H1 (cell line): Measurements from ENCODE around the gene GAK. TPM values are rescaled to one million over a fixed set of nuclear protein-coding genes. Genes with fewer than 3 reads are reported as not detected.

Experiments
- CTCF ChIA-PET: fragments of 300-600 bp; sonication (Branson Sonifier 250); formaldehyde crosslinking; loops from one replicate; lab custom pipeline; 2021; ENCODE audit not compliant: partially characterized antibody; lab: Charles Lee
- POLR2A ChIA-PET: fragments of 300-600 bp; sonication (Branson Sonifier 250); formaldehyde crosslinking; loops from one replicate; lab custom pipeline; 2021; ENCODE audit warnings: inconsistent platforms; ENCODE audit not compliant: partially characterized antibody; lab: Charles Lee
- DNase-seq, 2 experiments: peaks; one replicate each; pipeline versions ENCODE4 v3.0.0 to v3.0.0-alpha.2; 2010 to 2022; ENCODE audit warnings: low spot score in 2 of 2, low read depth in 1 of 2, mixed read lengths in 1 of 2
- FAIRE-seq: peaks from 2 replicates; lab custom pipeline; 2011; peaks lifted over from hg19 to GRCh38; lab: Jason Lieb, UNC
- H2AFZ ChIP-seq: 2 replicates; pipeline ENCODE4 v1.8.1; 2012; ENCODE audit warnings: low read length, inconsistent platforms
- H2AK5ac ChIP-seq: 2 replicates; pipeline ENCODE4 v1.6.1; 2013; ENCODE audit warnings: low read depth, low read length
- H2BK120ac ChIP-seq: replicated peaks from 2 replicates; pipeline ENCODE3; 2013; ENCODE audit warnings: low read depth, low read length, inconsistent platforms
- H2BK12ac ChIP-seq: 2 replicates; pipeline ENCODE4 v1.6.1; 2013; ENCODE audit warnings: low read depth, low read length
- H2BK15ac ChIP-seq: 2 replicates; pipeline ENCODE4 v1.6.1; 2013; ENCODE audit warnings: low read length
- H2BK20ac ChIP-seq: 2 replicates; pipeline ENCODE4 v1.6.1; 2013; ENCODE audit warnings: low read length
- H2BK5ac ChIP-seq: 2 replicates; pipeline ENCODE4 v1.6.1; 2013; ENCODE audit warnings: low read depth, low read length
- H3K14ac ChIP-seq: 2 replicates; pipeline ENCODE4 v1.6.1; 2013; ENCODE audit warnings: inconsistent platforms; ENCODE audit not compliant: insufficient read length
- H3K18ac ChIP-seq: 2 replicates; pipeline ENCODE4 v1.6.1; 2013; ENCODE audit warnings: low read length; ENCODE audit errors: extremely low read depth
- H3K23ac ChIP-seq: 2 replicates; pipeline ENCODE4 v1.6.1; 2013; ENCODE audit warnings: inconsistent platforms; ENCODE audit not compliant: insufficient read length
- H3K23me2 ChIP-seq: 2 replicates; pipeline ENCODE4 v1.6.1; 2013; ENCODE audit warnings: low read depth, low read length
- H3K27ac ChIP-seq: 2 replicates; pipeline ENCODE4 v1.6.1; 2011; ENCODE audit warnings: low read depth, low read length, inconsistent platforms
- H3K27me3 ChIP-seq, 4 experiments: replicated peaks in 1 of 4; 1 replicate in 1 of 4; 2 replicates in 3 of 4; pipeline versions ENCODE4 v1.6.1 to v1.8.1; 2011 to 2013; ENCODE audit warnings: low read length in 3 of 4, mild to moderate bottlenecking in 3 of 4, inconsistent platforms in 2 of 4, mixed read lengths in 2 of 4, moderate library complexity in 1 of 4; ENCODE audit not compliant: control insufficient read depth in 3 of 4, insufficient read depth in 3 of 4; ENCODE audit errors: extremely low read depth in 1 of 4
- H3K36me3 ChIP-seq, 4 experiments: 2 replicates each; pipeline versions ENCODE4 v1.6.1 to v1.8.1; 2011 to 2013; ENCODE audit warnings: mild to moderate bottlenecking in 4 of 4, low read length in 3 of 4, moderate library complexity in 2 of 4, control low read depth in 1 of 4, inconsistent platforms in 1 of 4; ENCODE audit not compliant: insufficient read depth in 4 of 4, control insufficient read depth in 2 of 4
- H3K4ac ChIP-seq: replicated peaks from 2 replicates; pipeline ENCODE3; 2013; ENCODE audit warnings: low read length, low read depth, mixed read lengths, inconsistent platforms; ENCODE audit not compliant: insufficient read length
- H3K4me1 ChIP-seq, 4 experiments: replicated peaks in 1 of 4; 1 replicate in 1 of 4; 2 replicates in 3 of 4; pipeline versions ENCODE4 v1.6.1 to v1.8.1; 2011 to 2013; ENCODE audit warnings: low read length in 3 of 4, inconsistent platforms in 2 of 4, mixed read lengths in 1 of 4; ENCODE audit not compliant: insufficient read depth in 4 of 4, control insufficient read depth in 3 of 4
- H3K4me2 ChIP-seq, 2 experiments: 2 replicates each; pipeline versions ENCODE4 v1.6.1 to v1.8.1; 2011 to 2013; ENCODE audit warnings: low read depth in 2 of 2, low read length in 2 of 2, control low read depth in 1 of 2, inconsistent platforms in 1 of 2, mild to moderate bottlenecking in 1 of 2; ENCODE audit not compliant: insufficient read depth in 1 of 2
- H3K4me3 ChIP-seq, 4 experiments: fragments of 200-600, 300-600 bp in 1 of 4; sonication (generic), shearing (Covaris generic), sonication (Bioruptor Twin) in 1 of 4; 2 replicates each; pipeline versions ENCODE4 v1.5.1 to v1.8.1; 2011 to 2016; ENCODE audit warnings: low read length in 4 of 4, low read depth in 3 of 4, control low read depth in 2 of 4, inconsistent platforms in 2 of 4, mild to moderate bottlenecking in 2 of 4, mixed read lengths in 1 of 4, moderate library complexity in 1 of 4; ENCODE audit not compliant: insufficient read depth in 2 of 4; ENCODE audit errors: extremely low read depth in 1 of 4
- H3K56ac ChIP-seq: replicated peaks from 2 replicates; pipeline ENCODE3; 2013; ENCODE audit warnings: low read depth, mild to moderate bottlenecking, mixed read lengths, low read length, inconsistent platforms; ENCODE audit not compliant: insufficient read length
- H3K79me1 ChIP-seq: 2 replicates; pipeline ENCODE4 v1.6.1; 2013; ENCODE audit warnings: low read depth, low read length, control low read depth
- H3K79me2 ChIP-seq, 2 experiments: 2 replicates each; pipeline versions ENCODE4 v1.6.1 to v1.8.1; 2012 to 2013; ENCODE audit warnings: low read length in 2 of 2, mild to moderate bottlenecking in 2 of 2, inconsistent platforms in 1 of 2; ENCODE audit not compliant: insufficient read depth in 2 of 2, control insufficient read depth in 1 of 2
- H3K9ac ChIP-seq, 4 experiments: replicated peaks in 1 of 4; 1 replicate in 1 of 4; 2 replicates in 3 of 4; pipeline versions ENCODE4 v1.6.1 to v1.8.1; 2011 to 2013; ENCODE audit warnings: low read depth in 3 of 4, low read length in 3 of 4, control low read depth in 2 of 4, mild to moderate bottlenecking in 2 of 4, moderate library complexity in 2 of 4, inconsistent platforms in 1 of 4; ENCODE audit errors: extremely low read depth in 1 of 4
- H3K9me3 ChIP-seq, 2 experiments: 2 replicates each; pipeline versions ENCODE4 v1.6.1 to v1.8.1; 2012 to 2013; ENCODE audit warnings: mild to moderate bottlenecking in 2 of 2, moderate library complexity in 2 of 2, control low read depth in 1 of 2, inconsistent platforms in 1 of 2, low read depth in 1 of 2, low read length in 1 of 2, mixed read lengths in 1 of 2; ENCODE audit not compliant: insufficient read depth in 2 of 2
- H4K20me1 ChIP-seq, 2 experiments: replicated peaks in 1 of 2; 2 replicates each; pipeline versions ENCODE3 to v1.8.1; 2011 to 2013; ENCODE audit warnings: inconsistent platforms in 2 of 2, low read length in 2 of 2, mild to moderate bottlenecking in 1 of 2; ENCODE audit not compliant: insufficient read depth in 2 of 2, control insufficient read depth in 1 of 2
- H4K5ac ChIP-seq: 2 replicates; pipeline ENCODE4 v1.6.1; 2013; ENCODE audit warnings: low read length, low read depth, mixed read lengths, inconsistent platforms; ENCODE audit not compliant: insufficient read length
- H4K8ac ChIP-seq: 2 replicates; pipeline ENCODE4 v1.8.0; 2013; ENCODE audit warnings: mild to moderate bottlenecking, moderate library complexity, low read length, inconsistent platforms; ENCODE audit not compliant: insufficient read depth; ENCODE audit errors: extremely low read depth
- H4K91ac ChIP-seq: replicated peaks from 2 replicates; pipeline ENCODE3; 2013; ENCODE audit warnings: low read length, mixed read lengths, inconsistent platforms; ENCODE audit not compliant: insufficient read length
- BCL11A ChIP-seq, 2 experiments: IDR thresholded peaks; one replicate each; pipeline ENCODE4 v1.6.1; 2011; ENCODE audit warnings: low read depth in 2 of 2, low read length in 2 of 2, mild to moderate bottlenecking in 2 of 2
- CREB1 ChIP-seq: IDR thresholded peaks from 2 replicates; pipeline ENCODE4 v1.6.1; 2012; ENCODE audit warnings: inconsistent platforms
- EP300 ChIP-seq, 2 experiments: IDR thresholded peaks; 1 replicate in 1 of 2; 2 replicates in 1 of 2; pipeline ENCODE4 v1.6.1; 2011 to 2012; ENCODE audit warnings: low read depth in 2 of 2, low read length in 2 of 2, mild to moderate bottlenecking in 2 of 2, borderline replicate concordance in 1 of 2, inconsistent platforms in 1 of 2, moderate library complexity in 1 of 2
- GTF2F1 ChIP-seq: IDR thresholded peaks from 2 replicates; pipeline ENCODE4 v1.6.1; 2012; ENCODE audit warnings: low read depth, low read length, improper control_type of control experiment, borderline replicate concordance
- JUND ChIP-seq: IDR thresholded peaks from 2 replicates; pipeline ENCODE4 v1.6.1; 2011; ENCODE audit warnings: mild to moderate bottlenecking, improper control_type of control experiment, low read length
- KDM1A ChIP-seq: fragments of 200-600, 300-600 bp; sonication (generic); IDR thresholded peaks from 2 replicates; pipeline ENCODE4 v1.7.1; 2016; ENCODE audit warnings: mild to moderate bottlenecking, low read length, borderline replicate concordance
- SAP30 ChIP-seq: fragments of 300-600 bp; sonication (generic); IDR thresholded peaks from 2 replicates; pipeline ENCODE4 v1.7.1; 2012; ENCODE audit warnings: low read length, moderate library complexity, mild to moderate bottlenecking, inconsistent platforms; ENCODE audit not compliant: insufficient read depth, insufficient replicate concordance
- SIN3A ChIP-seq, 2 experiments: IDR thresholded peaks in 1 of 2; conservative IDR thresholded peaks in 1 of 2; 2 replicates each; pipeline ENCODE4 v1.6.1; 2011 to 2012; ENCODE audit warnings: low read length in 2 of 2, improper control_type of control experiment in 1 of 2, low read depth in 1 of 2, mild to moderate bottlenecking in 1 of 2
- SIX5 ChIP-seq: IDR thresholded peaks from 2 replicates; pipeline ENCODE4 v1.6.1; 2011; ENCODE audit warnings: mild to moderate bottlenecking, low read depth, low read length
- SP2 ChIP-seq: IDR thresholded peaks from 2 replicates; pipeline ENCODE4 v1.6.1; 2012; ENCODE audit warnings: mild to moderate bottlenecking, low read length, inconsistent platforms
- TAF7 ChIP-seq: optimal IDR thresholded peaks from 2 replicates; pipeline ENCODE3; 2011; ENCODE audit warnings: low read depth, mild to moderate bottlenecking, inconsistent platforms, low read length, moderate library complexity, borderline replicate concordance
- TBP ChIP-seq: IDR thresholded peaks from 2 replicates; pipeline ENCODE4 v1.6.1; 2011; ENCODE audit warnings: low read depth, low read length, improper control_type of control experiment
- YY1 ChIP-seq: IDR thresholded peaks from 2 replicates; pipeline ENCODE4 v1.6.1; 2011; ENCODE audit warnings: low read depth, mild to moderate bottlenecking, low read length
- WGBS, 2 experiments: shearing (Covaris generic) in 1 of 2; methylation state at CpG; one replicate each; pipeline versions ENCODE4 v1.1.6 to v1.1.7; 2013 to 2015; ENCODE audit warnings: low lambda C conversion rate in 2 of 2, mixed read lengths in 2 of 2, inconsistent platforms in 1 of 2, low coverage in 1 of 2, missing lambda C conversion rate in 1 of 2; ENCODE audit not compliant: insufficient replicate concordance in 2 of 2, insufficient coverage in 1 of 2, insufficient read length in 1 of 2; ENCODE audit errors: extremely low coverage in 1 of 2, missing lambda C conversion rate in 1 of 2; 5-methylcytosine and 5-hydroxymethylcytosine counted together
- polyA plus RNA-seq, 7 experiments: library from polyadenylated mRNA; depleted of rRNA in 3 of 7; stranded (reverse) in 5 of 7; unstranded in 2 of 7; fragments of >200 nt in 5 of 7; fragments of 200-250 nt in 2 of 7; gene quantifications; 1 replicate in 5 of 7; 2 replicates in 1 of 7; 4 replicates in 1 of 7; pipeline versions ENCODE4 v1.2.1 to v1.2.3, GENCODE V29; 2011 to 2013; ENCODE audit warnings: missing spikeins in 2 of 7, mixed read lengths in 2 of 7
- total RNA-seq: library from RNA; stranded (reverse); fragmentation: NEBNext Ultra II Directional; extraction: Animal tissue kit (Norgen Biotek cat#: 25700); gene quantifications from 2 replicates; pipeline ENCODE4 v1.2.1, GENCODE V29; 2021

The GAK gene
- total and polyA plus RNA-seq, 2 of the 8 experiments (the other 6 are each of a cell fraction or from before 2014, with no cell fraction given): 31.5 to 70.8 TPM

DNA sequence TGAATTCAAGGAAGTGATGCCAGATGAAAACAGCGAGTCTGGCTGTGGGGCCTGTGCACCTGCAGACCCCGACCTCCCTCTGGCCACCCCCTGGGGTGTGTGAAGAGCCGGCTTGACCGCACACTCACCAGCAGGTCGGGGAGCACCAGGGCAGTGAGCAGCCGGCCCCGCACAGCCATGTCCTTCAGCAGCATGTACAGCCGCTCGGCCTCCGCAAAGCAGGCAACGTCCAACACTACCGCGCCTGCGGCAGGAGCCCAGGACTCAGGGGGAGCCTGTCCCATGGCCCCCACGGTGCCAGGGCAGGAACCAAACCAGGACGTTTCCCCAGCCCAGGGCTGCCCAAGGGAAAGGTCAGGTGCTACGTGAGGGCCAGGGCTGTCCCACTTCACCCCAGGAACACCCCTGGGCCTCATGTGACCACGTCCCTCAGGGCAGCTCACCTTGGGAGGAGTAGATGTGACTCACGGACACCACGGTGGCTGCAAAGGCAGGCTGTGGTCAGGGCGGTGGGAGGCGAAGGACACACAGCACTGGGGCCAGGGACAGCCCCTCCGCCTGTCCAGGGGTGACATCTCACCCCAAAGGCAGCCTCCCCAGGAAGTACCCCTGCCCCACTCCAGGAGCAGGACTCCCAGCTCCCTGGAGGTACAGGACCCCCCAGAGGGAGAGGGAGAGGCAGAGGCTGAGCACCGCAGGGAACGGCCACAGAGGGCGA lies 33.1 kb upstream of the GAK start:
- Histone ChIP-seq H3K4me3 (no peak overlapping the region), H3K36me3 (no peaks in the 10 kb centered on the region), H3K4ac (no peak overlapping the region), H3K9ac (no peak overlapping the region), H2AK5ac (no peak overlapping the region), H4K91ac (no peak overlapping the region), H3K9me3 (no peaks in the 10 kb centered on the region), H3K18ac (no peak overlapping the region), H3K4me1 (peaks cover 0 to 7% (median 3%) of the 10 kb centered on the region in 4 experiments; a peak in 3 of 7 replicates), H3K79me2 (no peaks in the 10 kb centered on the region), H4K20me1 (peaks cover 2 to 13% of the 10 kb centered on the region in 2 experiments), H2AFZ (no peak overlapping the region), H2BK120ac (no peak overlapping the region), H2BK20ac (no peak overlapping the region), H3K56ac (no peak overlapping the region), H2BK12ac (no peak overlapping the region), H4K8ac (no peak overlapping the region), H3K4me2 (no peak overlapping the region), H3K14ac (no peak overlapping the region), H3K27ac (no peak overlapping the region), H3K27me3 (peaks cover 9 to 18% (median 12%) of the 10 kb centered on the region in 4 experiments; a peak in 6 of 7 replicates), H2BK5ac (no peak overlapping the region), H3K79me1 (no peaks in the 10 kb centered on the region), H3K23ac (no peak overlapping the region), H3K23me2 (peaks cover 6% of the 10 kb centered on the region; the same call in 1 of the 2 replicates), H4K5ac (no peak overlapping the region), H2BK15ac (no peak overlapping the region)
- ChIA-PET CTCF (interaction anchor here (1.5 to 2.0 kb wide), 3 partner anchors 31 to 86 kb away, joined by 3 to 6 read pairs (median 4); no protein-coding TSS in a partner anchor), POLR2A (no interaction called here)
- 91% methylated on average over 26 of the region's 26 CpGs; no CpG with 5 or more reads in 1 of the 2 experiments for WGBS, 2 experiments
- no peak for FAIRE-seq
- no peak for DNase-seq
- TF ChIP-seq TAF7: no peak
- TF ChIP-seq YY1: no peak
- no peak for TF ChIP-seq EP300 (IDR thresholded peaks at IDR 0.05; ENCODE audit: borderline replicate concordance in 1 of 2, low read depth in 2 of 2, low read length in 2 of 2)
- no peak for TF ChIP-seq SP2
- no peak for TF ChIP-seq SIN3A (conservative IDR thresholded peaks at IDR 0.05 in 1 of 2, IDR thresholded peaks at IDR 0.05 in 1 of 2; ENCODE audit: low read depth in 1 of 2, low read length in 2 of 2)
- TF ChIP-seq TBP: no peak
- no peak for TF ChIP-seq GTF2F1
- no peak for TF ChIP-seq BCL11A (IDR thresholded peaks at IDR 0.05; ENCODE audit: low read depth in 2 of 2, low read length in 2 of 2)
- TF ChIP-seq JUND: no peak
- no peak for TF ChIP-seq SIX5
- no peak for TF ChIP-seq KDM1A
- TF ChIP-seq CREB1: no peak
- no peak for TF ChIP-seq SAP30
